Activated T-cell treated with anti-CD3 and anti-CD28 coated beads, Interleukin-2, amount 50 U/mL, for 1 hour (primary cell): Measurements from ENCODE around the gene KRTAP2-1.
"Not testable (repeated sequence)": the region's sequence is repeated elsewhere in the genome, so short reads cannot be mapped to it uniquely, and the experiment has no call there.

Source experiments
- DNase-seq: peaks from one replicate; pipeline ENCODE4 v3.0.0-alpha.2; 2020

KRTAP2-1 gene

GRCh38 chr17:41046735-41047465 is at the start of gene KRTAP2-1:
Gene KRTAP2-1, minus strand, starts transcription at chr17:41047316. Its CDS starts 49 bp downstream, at chr17:41047267.
- not testable (repeated sequence) for DNase-seq

GRCh38 chr17:41096055-41096454 is 48.9 kb upstream of the KRTAP2-1 start:
- no peak for DNase-seq

GRCh38 chr17:41088760-41089352 is 41.7 kb upstream of the KRTAP2-1 start:
- not testable (repeated sequence) for DNase-seq

- DNase-seq: not testable (repeated sequence)
These were observed 37.2 kb upstream of the KRTAP2-1 start, which contains the start of gene KRTAP4-7 for GRCh38 chr17:41084100-41084856. Gene KRTAP4-7, plus strand, starts transcription at chr17:41084150. Its CDS starts 57 bp downstream, at chr17:41084207.

GRCh38 chr17:41083427-41083826 is 36.3 kb upstream of the KRTAP2-1 start:
- not testable (repeated sequence) for DNase-seq

GRCh38 chr17:41082626-41083025 is 35.5 kb upstream of the KRTAP2-1 start:
- DNase-seq: no peak

GRCh38 chr17:41076788-41077187 is 29.7 kb upstream of the KRTAP2-1 start:
- no peak for DNase-seq

- no peak for DNase-seq
These were observed 26.6 kb upstream of the KRTAP2-1 start for GRCh38 chr17:41073676-41074075.

- no peak for DNase-seq
These were observed 24.7 kb upstream of the KRTAP2-1 start for GRCh38 chr17:41071606-41072360.

GRCh38 chr17:41069031-41069430 is 21.9 kb upstream of the KRTAP2-1 start:
- DNase-seq: no peak

GRCh38 chr17:41067281-41067680 is 20.2 kb upstream of the KRTAP2-1 start:
- DNase-seq: no peak

- no peak for DNase-seq
These were observed 18.9 kb upstream of the KRTAP2-1 start, which contains the start of gene KRTAP2-4 for GRCh38 chr17:41065829-41066624. Gene KRTAP2-4, minus strand, starts transcription at chr17:41065879. Its CDS starts 34 bp downstream, at chr17:41065845.

GRCh38 chr17:41065016-41065689 is 18.0 kb upstream of the KRTAP2-1 start:
- not testable (repeated sequence) for DNase-seq

GRCh38 chr17:41064301-41064700 is 17.2 kb upstream of the KRTAP2-1 start:
- no peak for DNase-seq

GRCh38 chr17:41063449-41063848 is 16.3 kb upstream of the KRTAP2-1 start:
- DNase-seq: no peak

GRCh38 chr17:41061964-41062363 is 14.8 kb upstream of the KRTAP2-1 start:
- DNase-seq: no peak

GRCh38 chr17:41060052-41060604 is 13.0 kb upstream of the KRTAP2-1 start, which contains the start of gene KRTAP2-3:
Gene KRTAP2-3, minus strand, starts transcription at chr17:41060114. Its CDS starts 64 bp downstream, at chr17:41060050.
- no peak for DNase-seq

GRCh38 chr17:41059276-41060051 is 12.3 kb upstream of the KRTAP2-1 start:
- DNase-seq: not testable (repeated sequence)

- DNase-seq: no peak
These were observed 11.6 kb upstream of the KRTAP2-1 start for GRCh38 chr17:41058741-41059140.

- DNase-seq: no peak
These were observed 10.4 kb upstream of the KRTAP2-1 start for GRCh38 chr17:41057547-41057946.
